ENCODE results near the gene PSPH.
"Not testable (repeated sequence)": the region's sequence is repeated elsewhere in the genome, so short reads cannot be mapped to it uniquely, and the experiment has no call there.

GRCh38 chr7:56098187-56099008 lies 47.2 kb upstream of the PSPH start:
- TF ChIP-seq CTCF, POLR2A (IDR thresholded peaks at IDR 0.05): not testable (repeated sequence)
